22Rv1 (cell line): ENCODE measurements around the gene SLC39A1.

Experiments used
- ZFX ChIP-seq: fragments of 450-650 bp; IDR thresholded peaks from 2 replicates; pipeline ENCODE4 v1.6.1; 2017; ENCODE audit warnings: antibody characterized with exemption, borderline replicate concordance
- TF ChIP-seq, protein P1 (sequence below): fragments of 450-650 bp; IDR thresholded peaks from 2 replicates; pipeline ENCODE4 v1.5.1; 2017; ENCODE audit warnings: mild to moderate bottlenecking

GRCh38 chr1:153929426-153929825 lies 33.9 kb downstream of the SLC39A1 start:
- TF ChIP-seq, protein P1, sequence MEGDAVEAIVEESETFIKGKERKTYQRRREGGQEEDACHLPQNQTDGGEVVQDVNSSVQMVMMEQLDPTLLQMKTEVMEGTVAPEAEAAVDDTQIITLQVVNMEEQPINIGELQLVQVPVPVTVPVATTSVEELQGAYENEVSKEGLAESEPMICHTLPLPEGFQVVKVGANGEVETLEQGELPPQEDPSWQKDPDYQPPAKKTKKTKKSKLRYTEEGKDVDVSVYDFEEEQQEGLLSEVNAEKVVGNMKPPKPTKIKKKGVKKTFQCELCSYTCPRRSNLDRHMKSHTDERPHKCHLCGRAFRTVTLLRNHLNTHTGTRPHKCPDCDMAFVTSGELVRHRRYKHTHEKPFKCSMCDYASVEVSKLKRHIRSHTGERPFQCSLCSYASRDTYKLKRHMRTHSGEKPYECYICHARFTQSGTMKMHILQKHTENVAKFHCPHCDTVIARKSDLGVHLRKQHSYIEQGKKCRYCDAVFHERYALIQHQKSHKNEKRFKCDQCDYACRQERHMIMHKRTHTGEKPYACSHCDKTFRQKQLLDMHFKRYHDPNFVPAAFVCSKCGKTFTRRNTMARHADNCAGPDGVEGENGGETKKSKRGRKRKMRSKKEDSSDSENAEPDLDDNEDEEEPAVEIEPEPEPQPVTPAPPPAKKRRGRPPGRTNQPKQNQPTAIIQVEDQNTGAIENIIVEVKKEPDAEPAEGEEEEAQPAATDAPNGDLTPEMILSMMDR: no peak
- no peak for TF ChIP-seq ZFX
